Measurements from ENCODE around the gene MIEF1.

- no peak for TF ChIP-seq CTCF (IDR thresholded peaks at IDR 0.05)
- no peak for TF ChIP-seq EP300 (IDR thresholded peaks at IDR 0.05)
These were observed 58.0 kb downstream of the MIEF1 start for GRCh38 chr22:39560127-39560526.

Data from suprapubic skin (tissue), 3 donors.